Stimulated activated CD8-positive, alpha-beta memory T cell treated with anti-CD3 and anti-CD28 coated beads, Interleukin-2, amount 100 ng/mL, for 1 hour (primary cell): ENCODE data around the gene AGAP4.
"Not testable (repeated sequence)": the region's sequence is repeated elsewhere in the genome, so short reads cannot be mapped to it uniquely, and the experiment has no call there.

ENCODE experiments used
- DNase-seq, 2 donors: peaks; one replicate each; pipeline ENCODE4 v3.0.0-alpha.2; 2020; ENCODE audit warnings: low read depth in 2 of 2

The AGAP4 gene

GRCh38 chr10:45847400-45847799 is at the start of gene AGAP4:
Gene AGAP4 (minus strand): TSS chr10:45847500. CDS start chr10:45847347, 153 bp downstream.
- DNase-seq = not testable (repeated sequence)

GRCh38 chr10:45890721-45891120 is 43.4 kb upstream of the AGAP4 start:
- DNase-seq = not testable (repeated sequence)

- not testable (repeated sequence) for DNase-seq
Measured at GRCh38 chr10:45889539-45890230, 42.4 kb upstream of the AGAP4 start.

GRCh38 chr10:45882880-45883279 is 35.6 kb upstream of the AGAP4 start:
- not testable (repeated sequence) for DNase-seq

- DNase-seq = not testable (repeated sequence)
Measured at GRCh38 chr10:45865404-45865803, 18.1 kb upstream of the AGAP4 start.

- DNase-seq = not testable (repeated sequence)
Measured at GRCh38 chr10:45864264-45864663, 17.0 kb upstream of the AGAP4 start.

GRCh38 chr10:45863632-45864031 is 16.3 kb upstream of the AGAP4 start:
- DNase-seq = not testable (repeated sequence)

- DNase-seq = not testable (repeated sequence)
Measured at GRCh38 chr10:45857931-45858330, 10.6 kb upstream of the AGAP4 start.

GRCh38 chr10:45848467-45848866 is 1.2 kb upstream of the AGAP4 start:
- not testable (repeated sequence) for DNase-seq

- DNase-seq = not testable (repeated sequence)
Measured at GRCh38 chr10:45822918-45823317, 24.4 kb downstream of the AGAP4 start.

GRCh38 chr10:45820107-45820830 is 27.0 kb downstream of the AGAP4 start:
- not testable (repeated sequence) for DNase-seq

GRCh38 chr10:45819552-45819951 is 27.7 kb downstream of the AGAP4 start:
- no peak for DNase-seq

- DNase-seq = no peak
Measured at GRCh38 chr10:45817912-45818311, 29.4 kb downstream of the AGAP4 start.

GRCh38 chr10:45817130-45817859 is 30.0 kb downstream of the AGAP4 start:
- no peak for DNase-seq

- not testable (repeated sequence) for DNase-seq
Measured at GRCh38 chr10:45814146-45814545, 33.2 kb downstream of the AGAP4 start.

- not testable (repeated sequence) for DNase-seq
Measured at GRCh38 chr10:45812959-45813358, 34.3 kb downstream of the AGAP4 start.

GRCh38 chr10:45811075-45811474 is 36.2 kb downstream of the AGAP4 start:
- no peak for DNase-seq

GRCh38 chr10:45809837-45810236 is 37.5 kb downstream of the AGAP4 start:
- DNase-seq = no peak

- not testable (repeated sequence) for DNase-seq
Measured at GRCh38 chr10:45804996-45805395, 42.3 kb downstream of the AGAP4 start.

GRCh38 chr10:45803060-45804010 is 44.0 kb downstream of the AGAP4 start:
- DNase-seq = not testable (repeated sequence)

- DNase-seq = not testable (repeated sequence)
Measured at GRCh38 chr10:45794761-45795160, 52.5 kb downstream of the AGAP4 start.
